HL-60 (cell line): ENCODE data around the gene SRSF9.

ENCODE experiments used
- GABPA ChIP-seq: IDR thresholded peaks from 2 replicates; pipeline ENCODE4 v1.6.1; 2012; ENCODE audit warnings: low read depth
- POLR2AphosphoS5 ChIP-seq: IDR thresholded peaks from 2 replicates; pipeline ENCODE4 v1.6.1; 2012; ENCODE audit warnings: low read depth
- SPI1 ChIP-seq: IDR thresholded peaks from 2 replicates; pipeline ENCODE4 v1.6.1; 2012; ENCODE audit warnings: low read depth, mild to moderate bottlenecking, borderline replicate concordance
- TF ChIP-seq, protein P1 (sequence below): IDR thresholded peaks from one replicate; pipeline ENCODE4 v1.5.1; 2011; ENCODE audit warnings: low read length, control low read depth, inconsistent platforms; ENCODE audit not compliant: insufficient read depth
- TF ChIP-seq, protein P2 (sequence below): IDR thresholded peaks from 2 replicates; pipeline ENCODE4 v1.6.1; 2012; ENCODE audit warnings: low read depth; ENCODE audit not compliant: insufficient replicate concordance

DNA sequence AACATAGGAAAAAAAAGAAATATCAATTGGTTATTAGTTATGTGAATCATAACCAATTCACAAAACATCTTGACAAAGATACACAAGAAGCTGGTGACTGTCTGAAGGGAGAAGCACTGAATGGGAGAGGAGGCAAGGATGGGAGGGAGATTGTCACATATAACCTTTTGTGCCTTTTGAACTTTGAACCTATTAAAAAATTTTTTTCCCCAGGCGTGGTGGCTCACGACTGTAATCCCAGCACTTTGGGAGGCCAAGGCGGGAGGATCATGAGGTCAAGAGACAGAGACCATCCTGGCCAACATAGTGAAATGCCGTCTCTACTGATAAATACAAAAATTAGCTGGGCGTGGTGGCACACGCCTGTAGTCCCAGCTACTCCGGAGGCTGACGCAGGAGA is 39.0 kb upstream of the SRSF9 start:
- TF ChIP-seq, protein P1, sequence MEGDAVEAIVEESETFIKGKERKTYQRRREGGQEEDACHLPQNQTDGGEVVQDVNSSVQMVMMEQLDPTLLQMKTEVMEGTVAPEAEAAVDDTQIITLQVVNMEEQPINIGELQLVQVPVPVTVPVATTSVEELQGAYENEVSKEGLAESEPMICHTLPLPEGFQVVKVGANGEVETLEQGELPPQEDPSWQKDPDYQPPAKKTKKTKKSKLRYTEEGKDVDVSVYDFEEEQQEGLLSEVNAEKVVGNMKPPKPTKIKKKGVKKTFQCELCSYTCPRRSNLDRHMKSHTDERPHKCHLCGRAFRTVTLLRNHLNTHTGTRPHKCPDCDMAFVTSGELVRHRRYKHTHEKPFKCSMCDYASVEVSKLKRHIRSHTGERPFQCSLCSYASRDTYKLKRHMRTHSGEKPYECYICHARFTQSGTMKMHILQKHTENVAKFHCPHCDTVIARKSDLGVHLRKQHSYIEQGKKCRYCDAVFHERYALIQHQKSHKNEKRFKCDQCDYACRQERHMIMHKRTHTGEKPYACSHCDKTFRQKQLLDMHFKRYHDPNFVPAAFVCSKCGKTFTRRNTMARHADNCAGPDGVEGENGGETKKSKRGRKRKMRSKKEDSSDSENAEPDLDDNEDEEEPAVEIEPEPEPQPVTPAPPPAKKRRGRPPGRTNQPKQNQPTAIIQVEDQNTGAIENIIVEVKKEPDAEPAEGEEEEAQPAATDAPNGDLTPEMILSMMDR = no peak
- TF ChIP-seq, protein P2, sequence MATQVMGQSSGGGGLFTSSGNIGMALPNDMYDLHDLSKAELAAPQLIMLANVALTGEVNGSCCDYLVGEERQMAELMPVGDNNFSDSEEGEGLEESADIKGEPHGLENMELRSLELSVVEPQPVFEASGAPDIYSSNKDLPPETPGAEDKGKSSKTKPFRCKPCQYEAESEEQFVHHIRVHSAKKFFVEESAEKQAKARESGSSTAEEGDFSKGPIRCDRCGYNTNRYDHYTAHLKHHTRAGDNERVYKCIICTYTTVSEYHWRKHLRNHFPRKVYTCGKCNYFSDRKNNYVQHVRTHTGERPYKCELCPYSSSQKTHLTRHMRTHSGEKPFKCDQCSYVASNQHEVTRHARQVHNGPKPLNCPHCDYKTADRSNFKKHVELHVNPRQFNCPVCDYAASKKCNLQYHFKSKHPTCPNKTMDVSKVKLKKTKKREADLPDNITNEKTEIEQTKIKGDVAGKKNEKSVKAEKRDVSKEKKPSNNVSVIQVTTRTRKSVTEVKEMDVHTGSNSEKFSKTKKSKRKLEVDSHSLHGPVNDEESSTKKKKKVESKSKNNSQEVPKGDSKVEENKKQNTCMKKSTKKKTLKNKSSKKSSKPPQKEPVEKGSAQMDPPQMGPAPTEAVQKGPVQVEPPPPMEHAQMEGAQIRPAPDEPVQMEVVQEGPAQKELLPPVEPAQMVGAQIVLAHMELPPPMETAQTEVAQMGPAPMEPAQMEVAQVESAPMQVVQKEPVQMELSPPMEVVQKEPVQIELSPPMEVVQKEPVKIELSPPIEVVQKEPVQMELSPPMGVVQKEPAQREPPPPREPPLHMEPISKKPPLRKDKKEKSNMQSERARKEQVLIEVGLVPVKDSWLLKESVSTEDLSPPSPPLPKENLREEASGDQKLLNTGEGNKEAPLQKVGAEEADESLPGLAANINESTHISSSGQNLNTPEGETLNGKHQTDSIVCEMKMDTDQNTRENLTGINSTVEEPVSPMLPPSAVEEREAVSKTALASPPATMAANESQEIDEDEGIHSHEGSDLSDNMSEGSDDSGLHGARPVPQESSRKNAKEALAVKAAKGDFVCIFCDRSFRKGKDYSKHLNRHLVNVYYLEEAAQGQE = no peak
- TF ChIP-seq POLR2AphosphoS5 (no peak), GABPA (no peak), SPI1 (no peak)
